Stomach (tissue), 9 donors: ENCODE data around the gene STAT5A. TPM values are rescaled to one million over a fixed set of nuclear protein-coding genes. Genes with fewer than 3 reads are reported as not detected.
"Not testable (repeated sequence)": the region's sequence is repeated elsewhere in the genome, so short reads cannot be mapped to it uniquely, and the experiment has no call there.

Source experiments
- DNase-seq, 2 donors: peaks; one replicate each; pipeline versions ENCODE4 v3.0.0 to v3.0.0-alpha.2; 2013 to 2019
- H3K27ac ChIP-seq, 5 donors: fragments of 200-600 bp in 4 of 5; sonication (generic) in 4 of 5; one replicate each; pipeline ENCODE4 v1.5.1; 2013 to 2019; ENCODE audit warnings: mild to moderate bottlenecking in 1 of 5, moderate library complexity in 1 of 5
- H3K27me3 ChIP-seq, 3 donors: fragments of 200-600 bp; sonication (generic); one replicate each; pipeline ENCODE4 v1.5.1; 2017 to 2019; ENCODE audit warnings: mixed run types in 1 of 3
- H3K36me3 ChIP-seq, 4 donors: fragments of 200-600 bp; sonication (generic); 1 replicate in 3 of 4; 2 replicates in 1 of 4; pipeline ENCODE4 v1.5.1; 2016 to 2019
- H3K4me1 ChIP-seq, 4 donors: fragments of 200-600 bp; sonication (generic); one replicate each; pipeline ENCODE4 v1.5.1; 2016 to 2019
- H3K4me3 ChIP-seq, 4 donors: fragments of 200-600 bp; sonication (generic) in 3 of 4; one replicate each; pipeline ENCODE4 v1.5.1; 2016 to 2019; ENCODE audit warnings: mild to moderate bottlenecking in 1 of 4
- H3K9me3 ChIP-seq, 4 donors: fragments of 200-600 bp; sonication (generic); one replicate each; pipeline ENCODE4 v1.5.1; 2016 to 2019
- CTCF ChIP-seq, 7 experiments: fragments of 450-650 bp in 4 of 7; fragments of 200-600 bp in 3 of 7; sonication (generic) in 3 of 7; IDR thresholded peaks; one replicate each; pipeline ENCODE4 v1.5.1; 2016 to 2019; ENCODE audit warnings: antibody characterized with exemption in 7 of 7, control low read depth in 2 of 7, mild to moderate bottlenecking in 1 of 7
- EP300 ChIP-seq: sonication (generic); formaldehyde crosslinking; IDR thresholded peaks from one replicate; pipeline ENCODE4 v1.6.1; 2017; ENCODE audit warnings: antibody characterized with exemption
- POLR2A ChIP-seq, 4 donors: fragments of 450-650 bp; IDR thresholded peaks; one replicate each; pipeline ENCODE4 v1.6.1; 2016; ENCODE audit warnings: antibody characterized with exemption in 4 of 4, control low read depth in 2 of 4, mild to moderate bottlenecking in 1 of 4, moderate library complexity in 1 of 4
- POLR2AphosphoS5 ChIP-seq, 3 donors: sonication (generic); formaldehyde crosslinking; IDR thresholded peaks; one replicate each; pipeline ENCODE4 v1.6.1; 2016; ENCODE audit warnings: antibody characterized with exemption in 3 of 3
- WGBS, 5 donors: extraction: QIAGEN DNeasy Blood & Tissue Kit in 3 of 5; methylation state at CpG; one replicate each; pipeline versions ENCODE4 v1.1.5 to v1.1.7; 2013 to 2018; 5-methylcytosine and 5-hydroxymethylcytosine counted together
- intact Hi-C: fragments of 100-400 bp; cut with DNase I; formaldehyde crosslinking; loops from one replicate; pipeline ENCODE4 v1.15.1; 2023; ENCODE audit warnings: low total_unique reads
- polyA plus RNA-seq, 3 donors: library from polyadenylated mRNA; stranded (reverse); fragments of 200-250 nt; gene quantifications; one replicate each; pipeline ENCODE4 v1.2.3, GENCODE V29; 2013
- total RNA-seq, 5 donors: library from RNA; depleted of rRNA; stranded (reverse); fragments of >200 nt; gene quantifications; one replicate each; pipeline versions ENCODE4 v1.1.0 to v1.2.3, GENCODE V29; 2014 to 2016
- donor health status: healthy with polysubstance abuse.
- donor health status: Bipolar disorder and iron deficiency.
- donor health status: healthy.

STAT5A gene
- total and polyA plus RNA-seq, 8 donors = 9.6 to 81.7 (median 16.6) TPM

GRCh38 chr17:42252597-42253550 lies 35.4 kb upstream of the STAT5A start:
- Histone ChIP-seq H3K27ac (peak overlapping the region in 4 of 5 donors; percentile 1 to 95 (median 48)), H3K36me3 (no peaks in the 10 kb centered on the region), H3K27me3 (no peaks in the 10 kb centered on the region), H3K9me3 (no peaks in the 10 kb centered on the region), H3K4me3 (no peak overlapping the region), H3K4me1 (peaks cover 26 to 83% (median 52%) of the 10 kb centered on the region in 4 donors)
- intact Hi-C loops = no loop called here
- WGBS, 5 donors = 41 to 68% (median 55%) methylated on average over 4 of the region's 4 CpGs
- TF ChIP-seq EP300 (no peak), POLR2A (IDR thresholded peaks at IDR 0.05) (no peak), POLR2AphosphoS5 (IDR thresholded peaks at IDR 0.05) (peak in 1 of 3 donors; percentile 49), CTCF (IDR thresholded peaks at IDR 0.05) (no peak)
- DNase-seq = no peak

GRCh38 chr17:42253578-42253977 lies 34.7 kb upstream of the STAT5A start:
- Histone ChIP-seq H3K36me3 (no peaks in the 10 kb centered on the region), H3K4me3 (no peak overlapping the region), H3K4me1 (peaks cover 24 to 83% (median 45%) of the 10 kb centered on the region in 4 donors), H3K9me3 (no peaks in the 10 kb centered on the region), H3K27ac (peak overlapping the region in 1 of 5 donors; percentile 44), H3K27me3 (no peaks in the 10 kb centered on the region)
- intact Hi-C loops = no loop called here
- DNase-seq = no peak
- 93 to 99% (median 94%) methylated on average over 5 of the region's 5 CpGs for WGBS, 5 donors
- TF ChIP-seq EP300 (no peak), POLR2AphosphoS5 (IDR thresholded peaks at IDR 0.05) (no peak), CTCF (IDR thresholded peaks at IDR 0.05) (no peak), POLR2A (IDR thresholded peaks at IDR 0.05) (no peak)

GRCh38 chr17:42255445-42255844 lies 32.9 kb upstream of the STAT5A start:
- H3K27me3 ChIP-seq = no peaks in the 10 kb centered on the region
- H3K9me3 ChIP-seq = no peaks in the 10 kb centered on the region
- intact Hi-C loops = no loop called here
- H3K4me1 ChIP-seq = peaks cover 11 to 67% (median 32%) of the 10 kb centered on the region in 4 donors
- H3K27ac ChIP-seq = peak overlapping the region in 3 of 5 donors; percentile 41 to 53 (median 43)
- H3K36me3 ChIP-seq = no peaks in the 10 kb centered on the region
- no peak for DNase-seq
- 89 to 93% (median 91%) methylated on average over 8 of the region's 8 CpGs for WGBS, 5 donors
- no peak overlapping the region for H3K4me3 ChIP-seq
- TF ChIP-seq CTCF (IDR thresholded peaks at IDR 0.05) = no peak
- no peak for TF ChIP-seq POLR2AphosphoS5 (IDR thresholded peaks at IDR 0.05)
- no peak for TF ChIP-seq POLR2A (IDR thresholded peaks at IDR 0.05)
- no peak for TF ChIP-seq EP300

GRCh38 chr17:42260318-42260717 lies 28.0 kb upstream of the STAT5A start:
- Histone ChIP-seq H3K4me1 (peaks cover 4 to 32% (median 10%) of the 10 kb centered on the region in 4 donors), H3K27ac (no peak overlapping the region), H3K27me3 (no peaks in the 10 kb centered on the region), H3K36me3 (no peaks in the 10 kb centered on the region), H3K4me3 (no peak overlapping the region), H3K9me3 (no peaks in the 10 kb centered on the region)
- TF ChIP-seq POLR2AphosphoS5 (IDR thresholded peaks at IDR 0.05) (no peak), POLR2A (IDR thresholded peaks at IDR 0.05) (no peak), EP300 (no peak), CTCF (IDR thresholded peaks at IDR 0.05) (no peak)
- intact Hi-C loops = no loop called here
- WGBS, 5 donors = 92 to 95% (median 94%) methylated on average over 6 of the region's 6 CpGs
- no peak for DNase-seq

- WGBS, 5 donors = 85 to 100% (median 100%) methylated on average over 2 to 3 of the region's 4 CpGs; no CpG with 5 or more reads in 2 of the 5 donors
- H3K9me3 ChIP-seq, H3K27ac ChIP-seq, intact Hi-C loops, H3K4me3 ChIP-seq, DNase-seq, H3K36me3 ChIP-seq, H3K27me3 ChIP-seq: not testable (repeated sequence)
- peaks cover 0 to 30% (median 15%) of the 10 kb centered on the region in 4 donors for H3K4me1 ChIP-seq
Observed at GRCh38 chr17:42264366-42264765, 23.9 kb upstream of the STAT5A start.
